Liver (tissue), 9 donors: ENCODE measurements around the gene POFUT2. TPM values are rescaled to one million over a fixed set of nuclear protein-coding genes. Genes with fewer than 3 reads are reported as not detected.
A peak's percentile ranks its signal among the peaks of the same experiment; 100 is the strongest.

Source experiments
- DNase-seq: peaks from one replicate; pipeline ENCODE4 v3.0.0-alpha.2; 2017; ENCODE audit warnings: low spot score
- H3K27ac ChIP-seq, 2 donors: one replicate each; pipeline ENCODE4 v1.7.0; 2013; ENCODE audit warnings: inconsistent platforms in 2 of 2, low read length in 2 of 2, control low read depth in 1 of 2, low read depth in 1 of 2, mild to moderate bottlenecking in 1 of 2
- H3K27me3 ChIP-seq, 4 donors: one replicate each; pipeline versions ENCODE4 v1.6.1 to v1.7.0; 2013; ENCODE audit warnings: low read length in 3 of 4, inconsistent platforms in 1 of 4, mild to moderate bottlenecking in 1 of 4, moderate library complexity in 1 of 4; ENCODE audit not compliant: control insufficient read depth in 4 of 4, insufficient read depth in 4 of 4
- H3K36me3 ChIP-seq, 4 donors: one replicate each; pipeline versions ENCODE4 v1.6.1 to v1.7.0; 2013; ENCODE audit warnings: low read length in 3 of 4, mild to moderate bottlenecking in 3 of 4, low read depth in 1 of 4, moderate library complexity in 1 of 4; ENCODE audit not compliant: control insufficient read depth in 4 of 4, insufficient read depth in 3 of 4
- H3K4me1 ChIP-seq, 4 donors: one replicate each; pipeline versions ENCODE4 v1.6.1 to v1.7.0; 2013; ENCODE audit warnings: low read length in 3 of 4, mild to moderate bottlenecking in 3 of 4, moderate library complexity in 1 of 4; ENCODE audit not compliant: control insufficient read depth in 4 of 4, insufficient read depth in 4 of 4
- H3K4me3 ChIP-seq, 3 donors: one replicate each; pipeline versions ENCODE4 v1.6.1 to v1.7.0; 2013; ENCODE audit warnings: low read length in 3 of 3, control low read depth in 1 of 3, low read depth in 1 of 3, mild to moderate bottlenecking in 1 of 3
- H3K9ac ChIP-seq, 2 donors: one replicate each; pipeline ENCODE4 v1.7.0; 2013; ENCODE audit warnings: low read length in 2 of 2, mild to moderate bottlenecking in 2 of 2, moderate library complexity in 2 of 2, control low read depth in 1 of 2, low read depth in 1 of 2
- H3K9me3 ChIP-seq, 4 donors: one replicate each; pipeline versions ENCODE4 v1.6.1 to v1.7.0; 2013; ENCODE audit warnings: low read length in 3 of 4; ENCODE audit not compliant: control insufficient read depth in 4 of 4
- ATF3 ChIP-seq: IDR thresholded peaks from 2 replicates; pipeline ENCODE4 v1.6.1; 2016; ENCODE audit warnings: antibody characterized with exemption
- EGR1 ChIP-seq, 2 donors: IDR thresholded peaks; 2 replicates each; pipeline ENCODE4 v1.6.1; 2016 to 2018; ENCODE audit warnings: antibody characterized with exemption in 2 of 2, low read depth in 2 of 2
- FOXA1 ChIP-seq: IDR thresholded peaks from 2 replicates; pipeline ENCODE4 v1.6.1; 2016; ENCODE audit warnings: antibody characterized with exemption
- FOXA2 ChIP-seq: IDR thresholded peaks from 2 replicates; pipeline ENCODE4 v1.6.1; 2016; ENCODE audit warnings: antibody characterized with exemption
- GABPA ChIP-seq, 2 donors: IDR thresholded peaks in 1 of 2; conservative IDR thresholded peaks in 1 of 2; 2 replicates each; pipeline ENCODE4 v1.6.1; 2016; ENCODE audit warnings: antibody characterized with exemption in 2 of 2, mild to moderate bottlenecking in 1 of 2, moderate library complexity in 1 of 2
- HNF4A ChIP-seq, 2 donors: conservative IDR thresholded peaks; 2 replicates each; pipeline ENCODE4 v1.6.1; 2016; ENCODE audit warnings: antibody characterized with exemption in 2 of 2, mild to moderate bottlenecking in 2 of 2
- HNF4G ChIP-seq: IDR thresholded peaks from 2 replicates; pipeline ENCODE4 v1.6.1; 2016; ENCODE audit warnings: antibody characterized with exemption
- JUND ChIP-seq, 2 donors: IDR thresholded peaks; 2 replicates each; pipeline ENCODE4 v1.6.1; 2016; ENCODE audit warnings: antibody characterized with exemption in 2 of 2
- NR2F2 ChIP-seq: IDR thresholded peaks from 2 replicates; pipeline ENCODE4 v1.6.1; 2016; ENCODE audit warnings: antibody characterized with exemption
- RAD21 ChIP-seq, 2 donors: IDR thresholded peaks; 2 replicates each; pipeline ENCODE4 v1.6.1; 2016; ENCODE audit warnings: antibody characterized with exemption in 2 of 2, mild to moderate bottlenecking in 2 of 2
- RXRA ChIP-seq, 2 donors: IDR thresholded peaks; 2 replicates each; pipeline ENCODE4 v1.6.1; 2017 to 2018; ENCODE audit warnings: antibody characterized with exemption in 2 of 2, mild to moderate bottlenecking in 1 of 2
- TAF1 ChIP-seq: conservative IDR thresholded peaks from 2 replicates; pipeline ENCODE4 v1.6.1; 2016; ENCODE audit warnings: antibody characterized with exemption, mild to moderate bottlenecking
- YY1 ChIP-seq: IDR thresholded peaks from 2 replicates; pipeline ENCODE4 v1.6.1; 2016; ENCODE audit warnings: antibody characterized with exemption, mild to moderate bottlenecking
- ZBTB33 ChIP-seq: IDR thresholded peaks from 2 replicates; pipeline ENCODE4 v1.6.1; 2016; ENCODE audit warnings: antibody characterized with exemption
- WGBS: extraction: QIAGEN DNeasy Blood & Tissue Kit; methylation state at CpG from one replicate; pipeline ENCODE4 v1.1.7; 2013; 5-methylcytosine and 5-hydroxymethylcytosine counted together
- polyA plus RNA-seq, 2 donors: library from polyadenylated mRNA; stranded (reverse) in 1 of 2; unstranded in 1 of 2; fragments of 200-250 nt in 1 of 2; fragments of >200 nt in 1 of 2; fragmentation: Nextera tagmentation in 1 of 2; extraction: Ambion mirVana in 1 of 2; gene quantifications; one replicate each; pipeline versions ENCODE4 v1.2.1 to v1.2.3, GENCODE V29; 2013 to 2015
- total RNA-seq, 2 donors: library from RNA; depleted of rRNA; stranded (reverse); fragments of >200 nt; gene quantifications; one replicate each; pipeline ENCODE4 v1.2.3, GENCODE V29; 2014
- TF ChIP-seq, protein P1 (sequence below): IDR thresholded peaks from 2 replicates; pipeline ENCODE4 v1.6.1; 2016; ENCODE audit warnings: antibody characterized with exemption
- TF ChIP-seq, protein P2 (sequence below): fragments of 150-350 bp; IDR thresholded peaks from 2 replicates; pipeline ENCODE4 v1.5.1; 2017; ENCODE audit warnings: improper control_type of control experiment, low read depth, low read length; ENCODE audit not compliant: missing input control
- donor health status: healthy.
- donor health status: healthy.
- donor health status: healthy.
- donor health status: healthy.
- donor health status: healthy.

Gene POFUT2
- total and polyA plus RNA-seq, 4 donors, result 3.3 to 15.6 (median 7.9) TPM

DNA sequence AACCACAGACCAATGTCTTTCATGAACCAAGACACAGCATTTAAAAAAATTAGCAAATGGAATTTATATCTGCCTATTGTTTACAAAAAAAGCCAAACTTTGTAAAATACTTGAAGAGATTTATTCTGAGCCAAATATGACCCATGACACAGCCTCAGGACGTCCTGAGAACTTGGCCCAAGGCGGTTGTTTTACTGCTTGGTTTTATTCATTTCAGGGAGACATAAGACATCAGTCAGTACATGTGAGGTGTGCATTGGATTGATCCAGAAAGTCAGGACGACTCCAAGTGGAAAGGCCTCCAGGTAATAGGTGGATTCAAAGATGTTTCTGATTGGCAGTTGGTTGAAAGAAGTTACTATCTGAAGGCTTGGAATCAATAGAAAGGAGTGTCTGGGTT, 1.4 kb upstream of the POFUT2 start:
- H3K4me1 ChIP-seq, result peaks cover 10 to 29% (median 17%) of the 10 kb centered on the region in 4 donors
- no peaks in the 10 kb centered on the region for H3K27me3 ChIP-seq
- DNase-seq, result no peak
- H3K36me3 ChIP-seq, result peaks cover 4 to 17% (median 15%) of the 10 kb centered on the region in 4 donors
- H3K27ac ChIP-seq, result no peak overlapping the region
- no peak for TF ChIP-seq TAF1
- WGBS, result 87% methylated on average over 3 of the region's 3 CpGs
- H3K9ac ChIP-seq, result no peak overlapping the region
- H3K9me3 ChIP-seq, result no peaks in the 10 kb centered on the region
- H3K4me3 ChIP-seq, result no peak overlapping the region

DNA sequence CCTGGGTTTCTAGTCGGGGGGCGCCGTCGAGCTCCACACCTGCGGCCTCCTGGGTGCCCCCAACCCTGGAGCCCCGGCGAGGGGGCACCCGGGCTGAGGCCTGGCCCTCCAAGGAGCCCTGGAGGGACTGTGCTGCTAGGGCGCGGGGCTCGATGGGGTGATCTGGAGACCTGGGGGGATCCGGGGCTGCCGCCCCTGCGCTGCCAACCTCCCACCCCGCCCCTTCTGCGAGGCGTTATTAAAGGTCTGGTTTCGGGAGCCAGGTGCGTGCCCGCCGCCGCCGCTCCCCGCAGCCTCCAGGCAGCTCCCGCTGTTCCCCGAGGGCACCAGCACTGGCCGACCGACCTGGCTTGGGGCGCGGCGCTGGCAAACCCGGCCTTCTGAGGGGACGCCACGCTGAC, 746 bp upstream of the POFUT2 start:
- DNase-seq, result no peak
- Histone ChIP-seq H3K4me3 (peak overlapping the region in 2 of 3 donors; percentile 5 to 95), H3K9me3 (no peaks in the 10 kb centered on the region), H3K4me1 (peaks cover 9 to 25% (median 15%) of the 10 kb centered on the region in 4 donors), H3K36me3 (peaks cover 6 to 24% (median 17%) of the 10 kb centered on the region in 4 donors), H3K9ac (no peak overlapping the region), H3K27ac (no peak overlapping the region), H3K27me3 (no peaks in the 10 kb centered on the region)
- WGBS, result 13% methylated on average over 34 of the region's 34 CpGs
- TF ChIP-seq HNF4A (conservative IDR thresholded peaks at IDR 0.05) (no peak), TAF1 (no peak), GABPA (IDR thresholded peaks at IDR 0.05 in 1 of 2, conservative IDR thresholded peaks at IDR 0.05 in 1 of 2) (no peak), RXRA (IDR thresholded peaks at IDR 0.05) (no peak), HNF4G (no peak), YY1 (no peak), EGR1 (IDR thresholded peaks at IDR 0.05; ENCODE audit: low read depth in 2 of 2) (no peak), ZBTB33 (no peak), NR2F2 (no peak), JUND (IDR thresholded peaks at IDR 0.05) (no peak), RAD21 (IDR thresholded peaks at IDR 0.05) (no peak), FOXA1 (no peak), FOXA2 (no peak), ATF3 (no peak)
- TF ChIP-seq, protein P1, sequence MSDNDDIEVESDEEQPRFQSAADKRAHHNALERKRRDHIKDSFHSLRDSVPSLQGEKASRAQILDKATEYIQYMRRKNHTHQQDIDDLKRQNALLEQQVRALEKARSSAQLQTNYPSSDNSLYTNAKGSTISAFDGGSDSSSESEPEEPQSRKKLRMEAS, result no peak
- TF ChIP-seq, protein P2, sequence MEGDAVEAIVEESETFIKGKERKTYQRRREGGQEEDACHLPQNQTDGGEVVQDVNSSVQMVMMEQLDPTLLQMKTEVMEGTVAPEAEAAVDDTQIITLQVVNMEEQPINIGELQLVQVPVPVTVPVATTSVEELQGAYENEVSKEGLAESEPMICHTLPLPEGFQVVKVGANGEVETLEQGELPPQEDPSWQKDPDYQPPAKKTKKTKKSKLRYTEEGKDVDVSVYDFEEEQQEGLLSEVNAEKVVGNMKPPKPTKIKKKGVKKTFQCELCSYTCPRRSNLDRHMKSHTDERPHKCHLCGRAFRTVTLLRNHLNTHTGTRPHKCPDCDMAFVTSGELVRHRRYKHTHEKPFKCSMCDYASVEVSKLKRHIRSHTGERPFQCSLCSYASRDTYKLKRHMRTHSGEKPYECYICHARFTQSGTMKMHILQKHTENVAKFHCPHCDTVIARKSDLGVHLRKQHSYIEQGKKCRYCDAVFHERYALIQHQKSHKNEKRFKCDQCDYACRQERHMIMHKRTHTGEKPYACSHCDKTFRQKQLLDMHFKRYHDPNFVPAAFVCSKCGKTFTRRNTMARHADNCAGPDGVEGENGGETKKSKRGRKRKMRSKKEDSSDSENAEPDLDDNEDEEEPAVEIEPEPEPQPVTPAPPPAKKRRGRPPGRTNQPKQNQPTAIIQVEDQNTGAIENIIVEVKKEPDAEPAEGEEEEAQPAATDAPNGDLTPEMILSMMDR, result no peak
